WERI-Rb-1 (cell line): ENCODE data around the gene EPS8L3.

Experiments
- DNase-seq: peaks from one replicate; pipeline ENCODE4 v3.0.0-alpha.2; 2020
- H3K27ac ChIP-seq: fragments of 250-450 bp; sonication (Bioruptor Pico); 2 replicates; pipeline ENCODE4 v1.5.1; 2020; ENCODE audit warnings: mild to moderate bottlenecking, moderate library complexity
- H3K27me3 ChIP-seq: fragments of 250-450 bp; sonication (Bioruptor Pico); 2 replicates; pipeline ENCODE4 v1.5.1; 2021; ENCODE audit warnings: mild to moderate bottlenecking, low read depth, moderate library complexity; ENCODE audit not compliant: insufficient read depth, severe bottlenecking
- H3K36me3 ChIP-seq: fragments of 250-450 bp; sonication (Bioruptor Pico); 2 replicates; pipeline ENCODE4 v1.5.1; 2020; ENCODE audit warnings: mild to moderate bottlenecking, moderate library complexity
- H3K4me3 ChIP-seq: 2 replicates; pipeline ENCODE4 v1.5.1; 2011; ENCODE audit warnings: low read depth, mild to moderate bottlenecking, control low read depth, low read length
- H3K9me3 ChIP-seq: fragments of 250-450 bp; sonication (Bioruptor Pico); 2 replicates; pipeline ENCODE4 v1.5.1; 2021; ENCODE audit warnings: mild to moderate bottlenecking, moderate library complexity; ENCODE audit not compliant: severe bottlenecking
- TF ChIP-seq, protein P1 (sequence below): IDR thresholded peaks from 2 replicates; pipeline ENCODE4 v1.5.1; 2011; ENCODE audit warnings: low read depth, mild to moderate bottlenecking, control low read depth, inconsistent platforms, low read length

The EPS8L3 gene, protein sequence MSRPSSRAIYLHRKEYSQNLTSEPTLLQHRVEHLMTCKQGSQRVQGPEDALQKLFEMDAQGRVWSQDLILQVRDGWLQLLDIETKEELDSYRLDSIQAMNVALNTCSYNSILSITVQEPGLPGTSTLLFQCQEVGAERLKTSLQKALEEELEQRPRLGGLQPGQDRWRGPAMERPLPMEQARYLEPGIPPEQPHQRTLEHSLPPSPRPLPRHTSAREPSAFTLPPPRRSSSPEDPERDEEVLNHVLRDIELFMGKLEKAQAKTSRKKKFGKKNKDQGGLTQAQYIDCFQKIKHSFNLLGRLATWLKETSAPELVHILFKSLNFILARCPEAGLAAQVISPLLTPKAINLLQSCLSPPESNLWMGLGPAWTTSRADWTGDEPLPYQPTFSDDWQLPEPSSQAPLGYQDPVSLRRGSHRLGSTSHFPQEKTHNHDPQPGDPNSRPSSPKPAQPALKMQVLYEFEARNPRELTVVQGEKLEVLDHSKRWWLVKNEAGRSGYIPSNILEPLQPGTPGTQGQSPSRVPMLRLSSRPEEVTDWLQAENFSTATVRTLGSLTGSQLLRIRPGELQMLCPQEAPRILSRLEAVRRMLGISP

DNA sequence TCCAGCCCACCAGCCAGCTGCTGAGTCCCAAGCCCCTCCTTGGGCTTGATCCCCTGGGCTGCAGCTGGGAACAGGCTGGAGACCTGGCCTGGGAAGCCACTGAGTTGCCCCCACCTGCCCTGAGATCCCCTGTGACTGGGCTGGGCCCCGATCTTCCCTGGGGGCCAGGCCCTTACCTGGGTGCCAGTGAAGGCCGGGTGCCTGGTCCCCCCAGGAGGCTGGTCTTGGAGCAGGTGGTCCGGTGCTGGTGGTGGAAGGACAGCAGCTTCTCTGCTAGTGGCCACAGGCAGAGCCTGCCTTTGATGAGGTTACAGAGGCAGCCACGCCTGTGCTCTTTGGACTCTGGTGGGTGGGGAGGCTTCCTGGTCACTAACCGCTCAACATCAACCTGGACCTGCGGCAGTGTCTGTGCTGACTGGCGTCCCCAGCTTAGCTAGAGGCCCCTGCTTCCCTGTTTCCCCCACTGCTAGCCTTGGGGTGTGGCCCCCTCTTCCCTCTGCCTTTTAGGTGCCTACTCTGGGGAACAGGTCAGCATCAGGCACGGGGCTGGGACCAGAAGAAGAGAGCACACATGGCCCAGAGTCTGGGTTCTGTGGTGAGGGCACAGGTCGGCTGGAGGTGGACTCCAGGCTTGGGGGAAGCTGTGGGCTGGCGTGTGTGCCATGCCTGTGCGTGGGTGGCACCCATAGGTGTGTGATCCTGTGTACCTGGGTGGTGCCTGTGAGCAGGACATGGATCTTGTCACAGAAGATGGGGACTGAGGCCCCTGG, at the start of gene EPS8L3:
Gene EPS8L3 (minus strand): TSS at position 278 of the 770 bp plus-strand sequence. CDS start 2,174 bp downstream, outside the sequence.
- peak; percentile 4 for DNase-seq
- TF ChIP-seq, protein P1, sequence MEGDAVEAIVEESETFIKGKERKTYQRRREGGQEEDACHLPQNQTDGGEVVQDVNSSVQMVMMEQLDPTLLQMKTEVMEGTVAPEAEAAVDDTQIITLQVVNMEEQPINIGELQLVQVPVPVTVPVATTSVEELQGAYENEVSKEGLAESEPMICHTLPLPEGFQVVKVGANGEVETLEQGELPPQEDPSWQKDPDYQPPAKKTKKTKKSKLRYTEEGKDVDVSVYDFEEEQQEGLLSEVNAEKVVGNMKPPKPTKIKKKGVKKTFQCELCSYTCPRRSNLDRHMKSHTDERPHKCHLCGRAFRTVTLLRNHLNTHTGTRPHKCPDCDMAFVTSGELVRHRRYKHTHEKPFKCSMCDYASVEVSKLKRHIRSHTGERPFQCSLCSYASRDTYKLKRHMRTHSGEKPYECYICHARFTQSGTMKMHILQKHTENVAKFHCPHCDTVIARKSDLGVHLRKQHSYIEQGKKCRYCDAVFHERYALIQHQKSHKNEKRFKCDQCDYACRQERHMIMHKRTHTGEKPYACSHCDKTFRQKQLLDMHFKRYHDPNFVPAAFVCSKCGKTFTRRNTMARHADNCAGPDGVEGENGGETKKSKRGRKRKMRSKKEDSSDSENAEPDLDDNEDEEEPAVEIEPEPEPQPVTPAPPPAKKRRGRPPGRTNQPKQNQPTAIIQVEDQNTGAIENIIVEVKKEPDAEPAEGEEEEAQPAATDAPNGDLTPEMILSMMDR: no peak
- no peak within 1 kb of the TSS for H3K4me3 ChIP-seq
- no peaks in the 10 kb centered on the region for H3K27me3 ChIP-seq
- no peaks in the 10 kb centered on the region for H3K9me3 ChIP-seq
- H3K36me3 ChIP-seq: no peaks in the 10 kb centered on the region
- H3K27ac ChIP-seq: no peak within 1 kb of the TSS

DNA sequence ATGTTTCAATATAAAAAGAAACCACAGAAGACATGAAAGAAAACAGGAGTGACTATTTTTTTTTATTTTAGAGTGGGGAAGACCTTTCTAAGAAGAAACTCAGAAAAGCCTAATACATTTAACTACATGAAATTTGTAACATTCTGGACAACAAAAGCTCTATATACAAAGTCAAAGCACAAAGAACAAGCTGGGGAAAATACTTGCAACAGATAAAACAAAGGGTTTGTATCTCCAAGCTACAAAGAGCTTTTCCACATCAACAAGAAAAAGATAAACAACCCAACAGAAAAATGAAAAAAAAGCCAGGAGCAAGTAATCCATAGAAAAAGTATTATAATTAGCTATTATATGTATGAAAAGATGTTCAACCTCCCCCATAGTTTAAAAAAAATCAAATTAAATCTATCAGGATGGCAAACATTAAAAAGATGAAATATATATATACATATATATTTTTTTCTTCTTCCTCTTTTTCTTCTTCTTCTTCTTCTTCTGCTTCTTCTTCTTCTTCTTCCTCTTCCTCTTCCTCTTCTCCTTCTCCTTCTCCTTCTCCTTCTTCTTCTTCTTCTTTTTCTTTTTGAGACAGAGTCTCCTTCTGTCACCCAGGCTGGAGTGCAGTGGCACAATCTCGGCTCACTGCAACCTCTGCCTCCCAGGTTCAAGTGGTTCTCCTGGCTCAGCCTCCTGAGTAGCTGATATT, 49.1 kb upstream of the EPS8L3 start:
- Histone ChIP-seq H3K27me3 (no peaks in the 10 kb centered on the region), H3K36me3 (no peaks in the 10 kb centered on the region), H3K4me3 (no peak overlapping the region), H3K27ac (no peak overlapping the region), H3K9me3 (peaks cover 16% of the 10 kb centered on the region)
- no peak for DNase-seq
- TF ChIP-seq, protein P1: no peak

DNA sequence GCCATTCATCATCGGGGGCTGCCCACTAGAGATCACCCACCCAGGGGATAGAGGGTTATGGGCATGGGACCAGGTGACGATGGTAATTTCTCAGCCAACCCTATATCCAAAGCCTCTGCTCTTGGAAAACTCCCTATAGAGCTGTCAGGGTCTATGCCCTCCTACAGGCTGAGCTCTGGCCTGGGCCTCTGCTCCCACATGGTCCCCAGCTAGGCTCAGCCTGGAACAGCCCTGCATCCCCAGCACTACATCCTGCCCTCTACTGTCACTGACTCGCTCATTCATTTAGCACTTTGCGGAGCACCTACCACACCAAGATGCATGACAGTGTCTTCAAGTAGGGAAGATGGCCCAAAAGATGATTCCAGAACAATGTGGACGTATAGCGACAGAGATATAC, 45.0 kb upstream of the EPS8L3 start:
- Histone ChIP-seq H3K27me3 (no peaks in the 10 kb centered on the region), H3K9me3 (no peaks in the 10 kb centered on the region), H3K27ac (no peak overlapping the region), H3K36me3 (no peaks in the 10 kb centered on the region), H3K4me3 (no peak overlapping the region)
- TF ChIP-seq, protein P1: no peak
- no peak for DNase-seq

DNA sequence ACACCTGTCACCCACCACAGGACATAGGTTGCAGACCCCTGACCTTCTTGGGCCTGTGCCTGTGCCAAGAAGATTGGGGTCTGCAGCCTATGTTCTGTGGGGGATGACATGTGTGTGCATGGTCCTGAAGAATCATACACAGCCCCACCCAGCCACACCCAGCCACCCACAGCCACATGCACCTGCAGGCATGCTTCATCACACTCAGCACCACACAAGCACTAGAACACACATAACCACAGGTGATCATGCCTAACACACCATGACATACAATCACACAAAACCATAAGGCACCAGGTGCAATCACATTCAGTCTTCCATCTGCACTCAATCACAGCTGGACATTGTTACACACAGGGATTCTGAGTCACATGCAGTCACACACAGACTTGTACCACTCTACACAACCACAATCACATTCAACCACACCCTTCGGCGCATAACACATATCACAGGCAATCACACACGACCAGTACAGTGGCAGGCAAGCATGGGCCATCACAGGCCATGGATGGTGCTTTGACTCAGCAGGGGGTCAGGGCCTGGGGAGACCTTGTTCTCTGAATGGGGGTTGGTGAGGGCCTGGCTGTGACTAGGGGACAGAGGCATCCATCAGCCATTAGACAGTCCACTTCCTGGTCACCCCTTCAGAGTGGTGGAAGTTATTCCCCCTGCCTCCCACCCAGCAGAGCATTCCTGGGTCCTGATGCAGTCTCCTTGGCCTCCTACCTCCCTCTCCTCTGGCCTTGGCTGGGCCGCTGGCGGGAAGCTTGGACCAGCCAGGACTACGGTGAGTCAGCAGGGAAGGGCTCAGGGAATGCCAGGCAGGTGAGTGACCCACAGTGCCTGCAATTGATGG, 44.3 kb upstream of the EPS8L3 start:
- TF ChIP-seq, protein P1: no peak
- H3K4me3 ChIP-seq: no peak overlapping the region
- no peaks in the 10 kb centered on the region for H3K27me3 ChIP-seq
- DNase-seq: no peak
- no peaks in the 10 kb centered on the region for H3K9me3 ChIP-seq
- H3K27ac ChIP-seq: no peak overlapping the region
- no peaks in the 10 kb centered on the region for H3K36me3 ChIP-seq

DNA sequence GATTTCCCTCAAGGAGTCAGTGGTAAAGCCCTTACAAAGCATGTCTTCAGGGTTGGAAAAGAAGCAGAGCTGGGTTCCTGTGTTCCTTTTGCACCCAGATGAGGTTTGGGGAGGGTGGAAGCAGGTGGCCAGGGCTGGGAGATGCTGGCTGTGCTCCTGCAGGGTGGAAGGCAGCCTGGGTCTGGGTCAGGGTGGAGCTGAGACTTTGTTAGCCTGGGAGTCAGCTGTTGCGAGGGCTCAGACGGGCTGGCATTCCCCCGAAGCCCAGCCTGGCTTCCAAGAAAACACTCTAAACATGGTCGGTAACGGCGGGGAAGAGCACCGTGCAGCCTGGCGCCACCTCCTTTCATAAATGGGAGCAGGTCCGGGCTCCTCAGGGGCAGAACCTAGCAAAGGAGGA, 43.7 kb upstream of the EPS8L3 start:
- no peak overlapping the region for H3K4me3 ChIP-seq
- H3K9me3 ChIP-seq: no peaks in the 10 kb centered on the region
- H3K36me3 ChIP-seq: no peaks in the 10 kb centered on the region
- no peak for DNase-seq
- TF ChIP-seq, protein P1: no peak
- H3K27ac ChIP-seq: no peak overlapping the region
- no peaks in the 10 kb centered on the region for H3K27me3 ChIP-seq
